Stimulated activated CD8-positive, alpha-beta memory T cell treated with anti-CD3 and anti-CD28 coated beads, Interleukin-4, amount 100 ng/mL, for 1 hour (primary cell): ENCODE data around the gene FAM229A.
A peak's percentile ranks its signal among the peaks of the same experiment; 100 is the strongest.
"Not testable (repeated sequence)": the region's sequence is repeated elsewhere in the genome, so short reads cannot be mapped to it uniquely, and the experiment has no call there.

Experiments used
- DNase-seq, 2 donors: peaks; one replicate each; pipeline ENCODE4 v3.0.0-alpha.2; 2020; ENCODE audit warnings: low read depth in 2 of 2, low spot score in 1 of 2

The FAM229A gene

GRCh38 chr1:32362474-32363313 lies at the start of gene FAM229A, which contains the start of gene TSSK3:
Gene FAM229A, minus strand, starts transcription at chr1:32362485. Its CDS starts 394 bp downstream, at chr1:32362091.
Gene TSSK3, plus strand, starts transcription at chr1:32362539. Its CDS starts 163 bp downstream, at chr1:32362702.
- no peak for DNase-seq

GRCh38 chr1:32411261-32411660 lies 49.0 kb upstream of the FAM229A start:
- no peak for DNase-seq

GRCh38 chr1:32406629-32407111 lies 44.4 kb upstream of the FAM229A start:
- DNase-seq, result no peak

- DNase-seq, result no peak
These were observed 43.6 kb upstream of the FAM229A start for GRCh38 chr1:32405672-32406467.

GRCh38 chr1:32404946-32405345 lies 42.7 kb upstream of the FAM229A start:
- no peak for DNase-seq

GRCh38 chr1:32400876-32401631 lies 38.8 kb upstream of the FAM229A start:
- peak in 1 of 2 donors; percentile 7 for DNase-seq

- DNase-seq, result no peak
These were observed 37.6 kb upstream of the FAM229A start for GRCh38 chr1:32399843-32400242.

GRCh38 chr1:32398401-32398800 lies 36.1 kb upstream of the FAM229A start:
- no peak for DNase-seq

- not testable (repeated sequence) for DNase-seq
These were observed 34.2 kb upstream of the FAM229A start for GRCh38 chr1:32396524-32396923.

GRCh38 chr1:32394890-32395432 lies 32.7 kb upstream of the FAM229A start:
- no peak for DNase-seq

- DNase-seq, result peak; percentile 89 to 95
These were observed 32.0 kb upstream of the FAM229A start, which contains the start of gene BSDC1 for GRCh38 chr1:32394141-32394889. Gene BSDC1, minus strand, starts transcription at chr1:32394441. Its CDS starts 27 bp downstream, at chr1:32394414.

- DNase-seq, result no peak
These were observed 31.5 kb upstream of the FAM229A start for GRCh38 chr1:32393832-32394140.

- no peak for DNase-seq
These were observed 30.9 kb upstream of the FAM229A start for GRCh38 chr1:32393136-32393535.

GRCh38 chr1:32392325-32392724 lies 30.0 kb upstream of the FAM229A start:
- DNase-seq, result no peak

GRCh38 chr1:32390904-32391870 lies 28.9 kb upstream of the FAM229A start:
- no peak for DNase-seq

- no peak for DNase-seq
These were observed 26.4 kb upstream of the FAM229A start for GRCh38 chr1:32388641-32389040.

- no peak for DNase-seq
These were observed 24.5 kb upstream of the FAM229A start for GRCh38 chr1:32386676-32387392.

GRCh38 chr1:32380057-32380456 lies 17.8 kb upstream of the FAM229A start:
- no peak for DNase-seq
